Left renal pelvis (tissue), 4 donors: ENCODE measurements around the gene DET1. TPM values are rescaled to one million over a fixed set of nuclear protein-coding genes. Genes with fewer than 3 reads are reported as not detected.
"Not testable (repeated sequence)": the region's sequence is repeated elsewhere in the genome, so short reads cannot be mapped to it uniquely, and the experiment has no call there.

ENCODE experiments used
- DNase-seq, 4 donors: peaks; one replicate each; pipeline ENCODE4 v3.0.0-alpha.2; 2013; ENCODE audit warnings: low read depth in 4 of 4, low spot score in 3 of 4
- polyA plus RNA-seq, 4 donors: library from polyadenylated mRNA; unstranded; fragments of 120-200 nt; gene quantifications; one replicate each; pipeline ENCODE4 v1.2.1, GENCODE V29; 2013; ENCODE audit not compliant: insufficient read length in 4 of 4

Gene DET1
- polyA plus RNA-seq, 4 donors = 13.8 to 19.3 (median 15.0) TPM

GRCh38 chr15:88469321-88469720, 77.2 kb downstream of the DET1 start:
- no peak for DNase-seq

- DNase-seq = not testable (repeated sequence)
These were observed 77.8 kb downstream of the DET1 start for GRCh38 chr15:88468721-88469120.

- DNase-seq = no peak
These were observed 78.4 kb downstream of the DET1 start for GRCh38 chr15:88467935-88468528.

GRCh38 chr15:88467073-88467934, 79.2 kb downstream of the DET1 start, which contains the start of the genes MRPL46 and MRPS11:
TSS of gene MRPL46 (minus strand) at chr15:88467388. CDS start at chr15:88467377, 11 bp downstream.
TSS of gene MRPS11 (plus strand) at chr15:88467708. CDS start at chr15:88467718, 10 bp downstream.
- peak; percentile 87 to 88 (median 87) for DNase-seq

GRCh38 chr15:88465633-88466224, 80.8 kb downstream of the DET1 start:
- DNase-seq = no peak

GRCh38 chr15:88463870-88464532, 82.5 kb downstream of the DET1 start:
- DNase-seq = no peak

Other genes starting within 250 kb of the DET1 start
- 10 to 100 TPM; 21.5 to 36.7 (median 27.4) TPM for gene MRPL46, start 79.3 kb downstream of the DET1 start, polyA plus RNA-seq
- 10 to 100 TPM; 28.9 to 55.9 (median 38.2) TPM for gene MRPS11, start 79.0 kb downstream of the DET1 start, polyA plus RNA-seq
- gene AEN, start 74.7 kb upstream of the DET1 start, polyA plus RNA-seq = 1 to 10 TPM; 4.2 to 6.5 (median 6.2) TPM
- gene ISG20, start 92.3 kb upstream of the DET1 start, polyA plus RNA-seq = 1 to 10 TPM in 3 of 4 donors, under 1 TPM in 1; 0.83 to 1.8 (median 1.3) TPM